Measurements from ENCODE around the gene PRKG1. TPM values are rescaled to one million over a fixed set of nuclear protein-coding genes. Genes with fewer than 3 reads are reported as not detected.

Gene PRKG1
- total RNA-seq, 1 experiment from 2014 or later, result 16.5 TPM

DNA sequence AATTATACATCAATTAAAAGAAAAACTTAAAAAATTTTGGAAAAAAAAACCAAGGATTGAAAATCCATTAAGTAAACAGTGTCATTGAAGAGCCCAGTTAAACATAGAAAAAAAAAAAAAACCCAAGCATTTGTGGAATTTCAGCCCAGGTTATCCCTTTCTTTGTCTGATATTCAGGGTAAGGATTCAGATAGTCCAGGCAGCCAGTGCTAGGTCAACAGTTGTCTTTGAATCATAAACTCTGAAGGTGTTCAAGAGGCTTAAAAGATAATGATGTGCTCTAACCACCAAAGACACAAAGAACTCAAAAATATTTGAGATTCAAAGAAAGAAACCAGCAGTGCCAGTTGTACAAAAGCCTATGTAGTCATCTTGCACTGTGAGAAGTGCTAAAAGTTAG is 969.5 kb downstream of the PRKG1 start:
- no peak for ATAC-seq
- H3K4me3 Mint-ChIP-seq, result no peak overlapping the region; the same call in 1 of the 2 replicates
- no peaks in the 10 kb centered on the region for H3K9me3 Mint-ChIP-seq
- ChIA-PET POLR2A (no interaction called here), CTCF (interaction anchor here (2.1 kb wide), 1 partner anchor 169 kb away, joined by 5 read pairs; no protein-coding TSS in a partner anchor)
- H3K27me3 Mint-ChIP-seq (ENCODE audit: low read depth), result no peaks in the 10 kb centered on the region
- H3K27ac Mint-ChIP-seq, result peak overlapping the region; percentile 72
- no peak for DNase-seq (ENCODE audit: low spot score)
- no peak for TF ChIP-seq MXD4 (CRISPR knock-in tag; IDR thresholded peaks at IDR 0.05; ENCODE audit: borderline replicate concordance)
- TF ChIP-seq, protein P1, sequence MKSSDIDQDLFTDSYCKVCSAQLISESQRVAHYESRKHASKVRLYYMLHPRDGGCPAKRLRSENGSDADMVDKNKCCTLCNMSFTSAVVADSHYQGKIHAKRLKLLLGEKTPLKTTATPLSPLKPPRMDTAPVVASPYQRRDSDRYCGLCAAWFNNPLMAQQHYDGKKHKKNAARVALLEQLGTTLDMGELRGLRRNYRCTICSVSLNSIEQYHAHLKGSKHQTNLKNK (CRISPR knock-in tag; IDR thresholded peaks at IDR 0.05), result no peak
- no peak for TF ChIP-seq SMAD3 (CRISPR knock-in tag; IDR thresholded peaks at IDR 0.05; ENCODE audit: borderline replicate concordance)
- TF ChIP-seq FOXK1 (CRISPR knock-in tag; IDR thresholded peaks at IDR 0.05), result no peak
- H3K36me3 Mint-ChIP-seq, result peaks cover 2% of the 10 kb centered on the region
- H3K4me1 Mint-ChIP-seq, result peaks cover 70% of the 10 kb centered on the region

DNA sequence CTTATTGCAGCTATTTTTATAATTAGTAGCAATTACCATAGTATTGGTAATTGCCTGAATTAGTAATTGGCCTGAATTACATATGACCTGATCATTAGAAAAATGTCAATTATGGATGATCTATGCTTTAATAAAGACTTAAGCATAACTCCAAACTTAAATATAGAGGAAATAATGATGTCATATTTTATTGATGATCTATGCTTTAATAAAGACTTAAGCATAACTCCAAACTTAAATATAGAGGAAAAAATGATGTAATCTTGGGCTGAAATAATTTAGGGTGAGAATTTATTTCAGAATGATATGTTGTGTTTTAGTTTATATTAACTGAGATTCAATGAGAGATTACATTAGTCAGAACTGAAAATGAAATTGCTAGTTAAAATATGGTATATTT is 973.8 kb downstream of the PRKG1 start:
- H3K9me3 Mint-ChIP-seq, result no peaks in the 10 kb centered on the region
- DNase-seq (ENCODE audit: low spot score) (no peak), ATAC-seq (no peak)
- H3K27ac Mint-ChIP-seq, result no peak overlapping the region
- ChIA-PET POLR2A (no interaction called here), CTCF (no interaction called here)
- H3K27me3 Mint-ChIP-seq (ENCODE audit: low read depth), result no peaks in the 10 kb centered on the region
- H3K4me3 Mint-ChIP-seq, result no peak overlapping the region
- 0 out of 2 replicates have a peak, but pooled peaks cover 2% of the 10 kb centered on the region for H3K36me3 Mint-ChIP-seq
- H3K4me1 Mint-ChIP-seq, result peaks cover 59% of the 10 kb centered on the region
- TF ChIP-seq ZNF416 (CRISPR knock-in tag; IDR thresholded peaks at IDR 0.05) (no peak), ZNF396 (CRISPR knock-in tag; IDR thresholded peaks at IDR 0.05; ENCODE audit: borderline replicate concordance) (no peak), TCF7 (CRISPR knock-in tag; IDR thresholded peaks at IDR 0.05; ENCODE audit: low read depth) (no peak), HMGA2 (CRISPR knock-in tag; IDR thresholded peaks at IDR 0.05) (no peak)

DNA sequence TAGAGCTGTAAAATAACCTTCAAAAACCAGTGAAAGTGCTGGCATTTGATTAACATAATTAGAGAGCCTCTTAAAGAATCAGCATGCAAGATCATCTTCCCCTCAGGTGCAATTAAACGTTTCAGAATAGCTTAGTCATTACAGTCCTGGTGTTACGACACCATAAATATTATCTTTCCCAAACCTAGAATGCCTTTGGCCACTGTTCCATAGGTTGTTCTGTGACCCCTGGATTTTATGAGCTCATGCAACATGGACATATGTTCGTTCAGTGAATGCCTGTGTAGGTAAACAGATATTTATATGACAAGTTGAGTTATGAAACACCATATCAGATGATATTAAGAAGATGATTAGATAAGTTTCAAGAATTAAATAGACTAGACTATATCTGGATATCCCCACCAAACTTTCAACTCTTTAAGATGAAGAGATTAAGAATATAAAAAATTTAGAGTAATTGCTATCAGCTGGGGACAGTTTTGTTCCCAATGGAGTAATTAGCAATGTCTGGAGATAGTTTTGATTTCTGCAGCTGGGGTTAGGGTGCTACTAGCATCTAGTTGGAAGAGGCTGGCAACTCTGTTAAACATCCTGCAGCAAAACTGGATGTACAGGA is 976.3 kb downstream of the PRKG1 start:
- H3K36me3 Mint-ChIP-seq, result peaks cover 6% of the 10 kb centered on the region; the same call in 1 of the 2 replicates
- H3K9me3 Mint-ChIP-seq, result no peaks in the 10 kb centered on the region
- ChIA-PET POLR2A (no interaction called here), CTCF (no interaction called here)
- H3K27ac Mint-ChIP-seq, result no peak overlapping the region
- H3K4me3 Mint-ChIP-seq, result no peak overlapping the region
- TF ChIP-seq, protein P2, sequence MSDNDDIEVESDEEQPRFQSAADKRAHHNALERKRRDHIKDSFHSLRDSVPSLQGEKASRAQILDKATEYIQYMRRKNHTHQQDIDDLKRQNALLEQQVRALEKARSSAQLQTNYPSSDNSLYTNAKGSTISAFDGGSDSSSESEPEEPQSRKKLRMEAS (CRISPR knock-in tag; IDR thresholded peaks at IDR 0.05), result no peak
- TF ChIP-seq GABPB1 (CRISPR knock-in tag; IDR thresholded peaks at IDR 0.05), result no peak
- TF ChIP-seq, protein P3, sequence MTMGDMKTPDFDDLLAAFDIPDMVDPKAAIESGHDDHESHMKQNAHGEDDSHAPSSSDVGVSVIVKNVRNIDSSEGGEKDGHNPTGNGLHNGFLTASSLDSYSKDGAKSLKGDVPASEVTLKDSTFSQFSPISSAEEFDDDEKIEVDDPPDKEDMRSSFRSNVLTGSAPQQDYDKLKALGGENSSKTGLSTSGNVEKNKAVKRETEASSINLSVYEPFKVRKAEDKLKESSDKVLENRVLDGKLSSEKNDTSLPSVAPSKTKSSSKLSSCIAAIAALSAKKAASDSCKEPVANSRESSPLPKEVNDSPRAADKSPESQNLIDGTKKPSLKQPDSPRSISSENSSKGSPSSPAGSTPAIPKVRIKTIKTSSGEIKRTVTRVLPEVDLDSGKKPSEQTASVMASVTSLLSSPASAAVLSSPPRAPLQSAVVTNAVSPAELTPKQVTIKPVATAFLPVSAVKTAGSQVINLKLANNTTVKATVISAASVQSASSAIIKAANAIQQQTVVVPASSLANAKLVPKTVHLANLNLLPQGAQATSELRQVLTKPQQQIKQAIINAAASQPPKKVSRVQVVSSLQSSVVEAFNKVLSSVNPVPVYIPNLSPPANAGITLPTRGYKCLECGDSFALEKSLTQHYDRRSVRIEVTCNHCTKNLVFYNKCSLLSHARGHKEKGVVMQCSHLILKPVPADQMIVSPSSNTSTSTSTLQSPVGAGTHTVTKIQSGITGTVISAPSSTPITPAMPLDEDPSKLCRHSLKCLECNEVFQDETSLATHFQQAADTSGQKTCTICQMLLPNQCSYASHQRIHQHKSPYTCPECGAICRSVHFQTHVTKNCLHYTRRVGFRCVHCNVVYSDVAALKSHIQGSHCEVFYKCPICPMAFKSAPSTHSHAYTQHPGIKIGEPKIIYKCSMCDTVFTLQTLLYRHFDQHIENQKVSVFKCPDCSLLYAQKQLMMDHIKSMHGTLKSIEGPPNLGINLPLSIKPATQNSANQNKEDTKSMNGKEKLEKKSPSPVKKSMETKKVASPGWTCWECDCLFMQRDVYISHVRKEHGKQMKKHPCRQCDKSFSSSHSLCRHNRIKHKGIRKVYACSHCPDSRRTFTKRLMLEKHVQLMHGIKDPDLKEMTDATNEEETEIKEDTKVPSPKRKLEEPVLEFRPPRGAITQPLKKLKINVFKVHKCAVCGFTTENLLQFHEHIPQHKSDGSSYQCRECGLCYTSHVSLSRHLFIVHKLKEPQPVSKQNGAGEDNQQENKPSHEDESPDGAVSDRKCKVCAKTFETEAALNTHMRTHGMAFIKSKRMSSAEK (CRISPR knock-in tag; IDR thresholded peaks at IDR 0.05; ENCODE audit: borderline replicate concordance), result no peak
- TF ChIP-seq GRHL2 (CRISPR knock-in tag; IDR thresholded peaks at IDR 0.05; ENCODE audit: insufficient replicate concordance, severe bottlenecking), result no peak
- TF ChIP-seq, protein P4, sequence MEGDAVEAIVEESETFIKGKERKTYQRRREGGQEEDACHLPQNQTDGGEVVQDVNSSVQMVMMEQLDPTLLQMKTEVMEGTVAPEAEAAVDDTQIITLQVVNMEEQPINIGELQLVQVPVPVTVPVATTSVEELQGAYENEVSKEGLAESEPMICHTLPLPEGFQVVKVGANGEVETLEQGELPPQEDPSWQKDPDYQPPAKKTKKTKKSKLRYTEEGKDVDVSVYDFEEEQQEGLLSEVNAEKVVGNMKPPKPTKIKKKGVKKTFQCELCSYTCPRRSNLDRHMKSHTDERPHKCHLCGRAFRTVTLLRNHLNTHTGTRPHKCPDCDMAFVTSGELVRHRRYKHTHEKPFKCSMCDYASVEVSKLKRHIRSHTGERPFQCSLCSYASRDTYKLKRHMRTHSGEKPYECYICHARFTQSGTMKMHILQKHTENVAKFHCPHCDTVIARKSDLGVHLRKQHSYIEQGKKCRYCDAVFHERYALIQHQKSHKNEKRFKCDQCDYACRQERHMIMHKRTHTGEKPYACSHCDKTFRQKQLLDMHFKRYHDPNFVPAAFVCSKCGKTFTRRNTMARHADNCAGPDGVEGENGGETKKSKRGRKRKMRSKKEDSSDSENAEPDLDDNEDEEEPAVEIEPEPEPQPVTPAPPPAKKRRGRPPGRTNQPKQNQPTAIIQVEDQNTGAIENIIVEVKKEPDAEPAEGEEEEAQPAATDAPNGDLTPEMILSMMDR (IDR thresholded peaks at IDR 0.05), result no peak
- TF ChIP-seq ZNF396 (CRISPR knock-in tag; IDR thresholded peaks at IDR 0.05; ENCODE audit: borderline replicate concordance), result no peak
- DNase-seq (ENCODE audit: low spot score) (no peak), ATAC-seq (no peak)
- no peaks in the 10 kb centered on the region for H3K27me3 Mint-ChIP-seq (ENCODE audit: low read depth)
- H3K4me1 Mint-ChIP-seq, result peaks cover 39% of the 10 kb centered on the region

Data from WTC11 (cell line).